Stimulated activated CD4-positive, alpha-beta T cell treated with anti-CD3 and anti-CD28 coated beads, Interleukin-1b, Interleukin-23, amount 100 ng/mL, for 48 hours (primary cell): ENCODE data around the gene HLA-F.

Experiments used
- DNase-seq: peaks from one replicate; pipeline ENCODE4 v3.0.0-alpha.2; 2020

The HLA-F gene

DNA sequence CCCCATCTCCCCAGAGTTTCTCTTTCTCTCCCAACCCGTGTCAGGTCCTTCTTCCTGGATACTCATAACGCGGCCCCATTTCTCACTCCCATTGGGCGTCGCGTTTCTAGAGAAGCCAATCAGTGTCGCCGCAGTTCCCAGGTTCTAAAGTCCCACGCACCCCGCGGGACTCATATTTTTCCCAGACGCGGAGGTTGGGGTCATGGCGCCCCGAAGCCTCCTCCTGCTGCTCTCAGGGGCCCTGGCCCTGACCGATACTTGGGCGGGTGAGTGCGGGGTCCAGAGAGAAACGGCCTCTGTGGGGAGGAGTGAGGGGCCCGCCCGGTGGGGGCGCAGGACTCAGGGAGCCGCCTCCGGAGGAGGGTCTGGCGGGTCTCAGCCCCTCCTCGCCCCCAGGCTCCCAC lies at the start of gene HLA-F:
Gene HLA-F (plus strand): TSS at position 173 of the 404 bp plus-strand sequence. CDS start 30 bp downstream, at position 203.
- DNase-seq = peak; percentile 76

DNA sequence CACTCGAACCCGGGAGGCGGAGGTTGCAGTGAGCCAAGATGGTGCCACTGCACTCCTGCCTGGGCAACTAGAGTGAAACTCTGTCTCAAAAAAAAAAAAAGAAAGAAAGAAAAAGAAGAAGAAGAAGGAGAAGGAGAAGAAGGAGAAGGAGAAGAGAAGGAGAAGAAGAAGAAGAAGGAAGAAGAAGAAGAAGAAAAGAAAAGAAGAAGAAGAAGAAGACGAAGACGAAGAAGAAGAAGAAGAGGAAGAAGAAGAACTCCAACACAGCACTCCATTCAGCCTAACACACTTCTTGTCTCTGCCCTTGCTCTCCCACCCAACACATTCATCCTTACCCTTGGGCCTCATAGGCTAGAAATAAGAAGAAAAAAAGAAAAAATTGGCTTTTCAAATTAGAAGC lies 49.2 kb upstream of the HLA-F start:
- no peak for DNase-seq

DNA sequence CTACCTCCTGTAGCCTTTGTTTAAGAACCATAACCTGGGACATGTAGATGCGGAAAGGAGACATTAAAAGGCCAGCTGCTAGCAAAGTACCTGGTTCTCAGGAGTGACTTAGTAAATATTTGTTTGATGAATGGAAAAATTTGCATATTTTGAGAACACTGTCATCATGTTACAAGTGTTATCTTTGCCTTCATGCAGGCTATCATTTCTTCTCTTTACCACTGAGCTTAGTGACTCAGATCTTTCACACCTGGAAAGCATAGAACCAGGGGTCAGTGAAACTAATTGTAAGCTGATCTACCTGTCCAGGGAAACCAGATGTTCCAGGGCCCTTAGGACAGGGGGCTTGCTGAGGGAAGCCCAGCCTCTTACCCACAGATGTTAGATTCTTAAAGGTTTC lies 47.7 kb upstream of the HLA-F start:
- no peak for DNase-seq

DNA sequence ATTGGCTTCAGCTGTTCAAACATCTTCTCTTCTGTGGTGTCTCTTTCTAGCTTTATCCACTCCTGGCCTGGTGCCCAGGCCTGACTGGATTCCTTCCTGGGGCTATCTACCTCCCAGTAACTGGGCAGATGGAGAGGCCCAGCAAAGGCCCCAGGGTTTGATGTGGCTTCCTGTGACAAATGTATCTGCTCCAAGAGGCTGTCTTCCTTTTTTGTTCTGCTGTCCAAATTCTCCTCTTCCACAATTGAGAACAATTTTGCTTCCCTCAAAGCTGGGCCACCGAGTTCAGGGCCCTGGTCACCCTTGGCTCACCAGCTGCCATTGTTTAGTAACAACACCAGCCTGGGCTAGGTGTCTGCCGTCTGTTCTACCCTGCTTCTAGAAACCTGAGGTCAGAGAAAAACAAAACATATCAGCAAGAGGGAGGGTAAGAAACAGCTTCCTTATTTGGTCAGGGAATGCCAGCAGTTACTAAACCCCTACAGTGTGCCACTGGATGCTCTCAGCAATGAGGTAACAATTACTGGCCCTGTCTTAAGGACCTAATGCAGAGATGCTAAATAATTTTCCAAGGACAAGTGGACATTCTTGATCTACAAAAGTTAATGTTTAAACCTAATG lies 46.1 kb upstream of the HLA-F start:
- no peak for DNase-seq

DNA sequence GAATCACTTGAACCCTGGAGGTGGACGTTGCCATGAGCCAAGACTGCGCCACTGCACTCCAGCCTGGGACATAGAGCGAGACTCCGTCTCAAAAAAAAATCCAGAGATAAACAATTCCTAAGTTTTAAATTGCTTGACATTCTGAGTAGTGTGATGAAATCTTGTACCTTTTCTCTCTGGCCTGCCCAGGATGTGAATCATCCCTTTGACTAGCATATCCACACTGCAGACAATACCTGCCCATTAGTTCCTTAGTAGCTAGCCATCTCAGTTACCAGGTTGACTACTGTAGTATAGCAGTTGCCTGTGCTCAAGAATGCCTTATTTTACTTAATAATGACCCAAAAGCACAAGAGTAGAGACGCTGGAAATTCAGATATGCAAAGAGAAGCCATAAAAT lies 45.1 kb upstream of the HLA-F start:
- DNase-seq = no peak

DNA sequence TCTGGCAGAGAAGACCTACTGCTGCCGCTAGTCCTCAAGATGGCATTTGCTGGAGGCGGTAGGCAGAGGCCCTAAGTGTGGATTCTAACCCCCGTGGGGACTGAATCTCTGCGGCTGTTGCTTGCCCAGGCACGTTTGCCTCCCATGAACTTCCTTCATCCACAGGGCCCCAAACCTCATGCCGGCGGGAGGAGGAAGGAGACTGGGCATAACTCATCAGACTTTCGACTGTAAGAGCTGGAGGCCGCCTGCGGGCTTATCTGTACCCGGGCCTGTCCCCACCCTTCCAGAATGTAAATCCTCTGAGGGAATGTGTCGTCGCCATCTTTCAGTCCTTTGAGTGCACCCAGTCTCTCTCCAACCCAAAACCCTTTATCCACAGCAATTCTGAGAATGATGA lies 43.3 kb upstream of the HLA-F start:
- DNase-seq = no peak

DNA sequence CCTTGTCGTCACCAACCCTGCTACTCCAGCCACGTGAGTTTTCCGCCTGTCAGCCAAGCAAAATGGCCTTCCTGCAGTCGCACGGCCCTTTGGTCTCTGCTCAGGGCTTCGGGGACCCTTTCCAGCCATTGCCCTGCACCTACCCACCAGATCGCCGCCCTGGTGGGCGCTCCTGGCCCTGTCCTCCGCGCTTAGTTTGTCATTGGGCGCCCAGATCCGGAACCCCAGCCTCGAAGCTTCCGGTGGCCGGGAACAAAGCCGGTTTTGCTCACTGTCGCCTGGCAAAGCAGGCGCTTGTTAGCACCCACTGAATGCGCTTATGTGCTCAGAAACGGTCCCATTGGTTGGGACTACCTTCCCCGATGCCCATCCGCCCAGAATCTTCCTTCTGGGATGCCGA lies 42.8 kb upstream of the HLA-F start:
- DNase-seq = no peak

DNA sequence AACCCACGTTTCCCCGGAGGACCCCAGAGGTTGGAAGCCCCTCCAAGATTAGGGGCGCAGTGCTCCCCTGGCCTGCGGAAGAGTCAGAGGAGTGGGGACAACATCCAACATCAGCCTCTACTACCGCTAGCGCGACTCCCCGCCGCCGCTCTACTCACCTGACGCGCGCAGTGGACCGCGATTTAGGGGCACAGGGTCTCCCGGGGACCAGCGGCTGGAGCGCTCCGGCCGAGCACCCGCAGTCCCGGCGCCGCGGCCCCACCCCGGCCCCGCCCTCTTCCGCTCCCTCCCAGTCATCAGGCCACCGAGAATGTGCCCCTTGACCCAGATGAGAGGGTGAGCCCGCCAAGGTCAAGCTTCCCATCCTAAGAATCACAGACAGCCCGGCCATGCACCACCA lies 42.3 kb upstream of the HLA-F start, which contains the start of gene ZFP57:
Gene ZFP57 (minus strand): TSS at position 249 of the 400 bp plus-strand sequence. CDS start 4,149 bp downstream, outside the sequence.
- DNase-seq = no peak

DNA sequence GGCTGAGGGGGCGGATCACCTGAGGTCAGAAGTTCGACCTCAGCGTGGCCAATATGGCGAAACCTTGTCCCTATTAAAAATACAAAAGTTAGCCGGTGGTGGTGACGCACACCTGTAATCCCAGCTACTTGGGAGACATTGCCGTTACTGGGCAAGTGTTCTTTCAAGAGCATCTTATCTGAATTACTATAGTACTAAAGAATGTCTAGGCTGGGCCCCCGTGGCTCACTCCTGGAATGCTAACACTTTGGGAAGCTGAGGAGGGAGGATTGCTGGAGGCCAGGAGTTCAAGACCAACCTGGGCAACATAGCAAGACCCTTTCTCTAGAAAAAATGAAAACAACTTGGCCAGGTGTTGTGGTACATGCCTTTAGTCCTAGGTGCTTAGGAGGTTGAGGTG lies 41.4 kb upstream of the HLA-F start:
- DNase-seq = no peak

DNA sequence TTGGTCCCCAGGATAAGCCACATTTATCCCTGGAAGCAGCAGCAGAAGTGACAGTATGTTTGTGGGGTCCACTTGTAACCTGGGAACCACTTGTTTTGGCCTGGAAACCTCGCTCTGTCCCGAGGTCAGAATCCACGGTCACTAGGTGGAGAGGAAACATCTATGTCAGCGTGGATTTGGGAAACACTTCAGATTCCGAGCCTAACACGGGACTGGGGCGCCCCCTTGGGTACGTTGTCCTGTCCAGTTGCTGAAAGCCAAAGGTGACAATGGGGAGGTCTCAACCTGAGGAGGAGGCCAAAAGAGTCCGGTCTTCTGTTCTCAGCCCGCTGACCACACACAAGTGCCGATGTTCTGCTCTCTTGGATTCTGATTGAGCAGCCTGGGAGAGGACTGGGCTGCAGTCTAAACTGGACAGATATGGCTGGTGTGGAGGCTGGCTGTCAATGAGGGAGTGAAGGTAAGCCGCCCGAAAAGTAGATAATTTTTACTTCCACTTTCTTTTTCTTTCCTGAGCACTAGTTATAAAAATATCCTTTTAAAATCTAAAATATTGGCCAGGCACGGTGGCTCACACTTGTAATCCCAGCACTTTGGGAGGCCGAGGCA lies 37.4 kb upstream of the HLA-F start:
- DNase-seq = no peak

DNA sequence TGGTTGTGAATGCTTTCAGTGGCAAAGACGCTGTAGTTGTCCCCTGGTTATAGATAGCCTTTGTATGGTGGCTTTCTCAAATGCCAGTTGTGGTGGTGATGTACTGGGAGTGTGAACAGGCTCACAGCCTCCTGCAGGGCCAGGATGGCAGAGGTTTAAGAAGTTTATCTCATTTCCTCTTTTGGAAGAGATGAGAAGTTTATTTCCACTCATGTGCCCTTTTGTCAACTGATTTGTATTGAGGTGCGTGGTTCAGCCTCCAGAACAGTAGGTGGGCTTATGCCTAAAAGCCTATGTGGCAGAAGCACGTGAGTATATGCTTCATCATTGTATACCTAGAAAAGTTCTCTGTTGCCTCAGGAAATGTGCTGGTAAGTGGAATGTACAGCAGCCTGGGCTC lies 28.6 kb upstream of the HLA-F start:
- DNase-seq = no peak

DNA sequence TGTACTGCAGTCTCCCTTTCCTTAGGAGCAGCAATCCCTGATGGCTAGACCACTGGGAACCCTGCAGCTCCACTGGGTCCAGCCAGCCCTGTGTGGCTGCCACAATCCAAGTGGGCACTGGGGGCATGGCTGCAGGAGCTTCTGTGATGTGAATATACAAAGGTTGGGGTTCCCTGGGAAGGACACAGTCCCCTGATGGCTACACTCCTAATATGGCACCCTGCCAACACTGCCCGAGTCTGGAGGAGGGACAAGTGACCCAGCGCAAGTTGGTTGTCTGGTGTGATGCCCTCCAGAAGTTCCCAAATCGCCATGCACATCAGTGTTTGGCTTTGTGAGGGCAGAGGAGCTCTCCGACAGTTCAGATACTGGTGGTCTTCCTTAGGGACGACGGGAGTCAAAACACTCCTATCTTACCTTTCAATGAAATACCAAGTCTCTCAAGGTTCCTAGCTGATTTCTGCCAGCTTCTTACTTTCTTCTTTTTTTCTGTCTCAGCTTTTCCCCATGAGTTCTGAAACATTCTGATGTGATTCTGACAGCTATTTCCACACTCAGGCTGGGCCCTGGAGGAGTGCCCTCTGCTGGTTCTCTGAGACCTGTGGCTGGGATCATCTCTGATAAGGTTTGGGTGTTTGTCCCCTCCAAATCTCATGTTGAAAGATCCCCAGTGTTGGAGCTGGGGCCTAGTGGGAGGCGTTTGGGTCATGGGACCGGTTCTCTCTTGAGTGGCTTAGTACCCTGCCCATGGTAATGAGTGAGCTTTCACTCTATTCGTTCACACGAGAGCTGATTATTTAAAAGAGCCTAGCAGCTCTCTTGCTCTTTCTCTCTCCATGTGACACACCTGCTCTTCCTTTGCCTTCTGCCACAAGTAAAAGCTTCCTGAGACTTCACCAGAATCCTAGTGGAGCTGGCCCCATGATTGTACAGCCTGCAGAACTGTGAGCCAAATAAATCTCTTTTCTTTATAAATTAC lies 26.8 kb upstream of the HLA-F start:
- no peak for DNase-seq

DNA sequence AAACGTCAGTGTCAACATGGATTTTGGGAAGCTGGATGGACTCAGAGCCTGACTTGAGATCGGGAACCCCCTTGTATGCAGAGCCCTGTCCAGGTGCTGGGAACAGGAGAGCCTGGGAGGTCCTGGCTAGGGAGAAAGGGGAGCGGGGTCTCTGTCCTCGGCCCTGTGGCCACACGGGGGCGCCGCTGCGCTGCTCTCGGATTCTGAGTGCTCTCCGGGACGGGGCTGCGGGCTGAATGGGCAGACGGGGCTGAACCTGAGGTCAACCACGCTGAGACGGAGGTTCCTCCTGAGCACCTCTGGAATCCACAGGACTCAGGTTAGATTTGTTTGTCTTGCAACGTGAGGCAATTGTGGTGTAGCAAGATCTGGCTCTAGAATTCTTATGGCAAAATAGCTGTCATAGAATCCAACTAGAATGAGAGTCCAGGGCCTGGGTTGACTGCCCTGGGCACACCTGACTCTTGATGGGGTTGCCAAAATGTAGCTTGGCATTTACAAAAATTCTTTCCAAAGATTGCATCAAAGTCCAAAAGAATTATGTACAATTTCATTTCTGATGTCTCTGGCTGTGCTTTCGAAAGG lies 20.6 kb upstream of the HLA-F start:
- peak; percentile 72 for DNase-seq

DNA sequence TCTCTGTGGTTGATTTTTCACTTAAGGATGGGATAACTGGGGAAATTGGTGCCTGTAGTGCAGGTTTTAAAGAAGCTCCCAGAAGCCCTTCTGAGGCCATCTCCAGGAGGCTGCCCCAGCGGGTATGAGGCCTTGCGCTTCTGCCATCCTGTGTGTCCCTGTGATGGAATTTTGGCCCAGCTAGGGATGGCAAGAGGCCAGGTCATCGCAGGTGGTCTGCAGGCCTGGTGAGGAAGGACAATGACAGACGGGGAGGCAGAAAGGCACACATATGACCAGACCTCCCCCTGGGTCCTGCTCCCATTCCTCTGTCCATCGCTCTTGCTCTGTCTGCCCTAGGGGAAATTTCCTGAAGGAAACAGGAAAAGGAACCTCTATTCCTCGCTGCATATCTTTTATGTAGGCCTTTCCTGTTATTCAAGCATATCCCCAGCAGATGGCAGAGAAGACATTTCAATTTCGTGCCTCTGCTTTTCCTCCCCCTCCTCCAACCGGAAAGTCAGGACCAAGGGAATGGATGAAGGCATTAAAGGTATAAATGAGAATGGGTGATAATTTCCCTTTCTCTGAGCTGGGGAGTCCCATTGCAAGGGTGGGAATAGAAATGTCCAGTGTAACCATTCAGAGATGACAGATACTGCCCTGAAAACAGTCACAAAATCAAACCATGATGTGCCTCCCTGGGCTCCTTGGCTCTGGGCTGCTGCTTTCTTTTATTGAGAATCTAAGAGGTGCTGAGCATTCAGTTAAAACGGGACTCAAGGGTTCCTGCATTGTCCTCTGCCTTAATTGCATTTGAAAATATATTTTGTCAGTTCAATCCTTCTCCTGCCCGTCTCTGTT lies 17.6 kb upstream of the HLA-F start:
- no peak for DNase-seq

DNA sequence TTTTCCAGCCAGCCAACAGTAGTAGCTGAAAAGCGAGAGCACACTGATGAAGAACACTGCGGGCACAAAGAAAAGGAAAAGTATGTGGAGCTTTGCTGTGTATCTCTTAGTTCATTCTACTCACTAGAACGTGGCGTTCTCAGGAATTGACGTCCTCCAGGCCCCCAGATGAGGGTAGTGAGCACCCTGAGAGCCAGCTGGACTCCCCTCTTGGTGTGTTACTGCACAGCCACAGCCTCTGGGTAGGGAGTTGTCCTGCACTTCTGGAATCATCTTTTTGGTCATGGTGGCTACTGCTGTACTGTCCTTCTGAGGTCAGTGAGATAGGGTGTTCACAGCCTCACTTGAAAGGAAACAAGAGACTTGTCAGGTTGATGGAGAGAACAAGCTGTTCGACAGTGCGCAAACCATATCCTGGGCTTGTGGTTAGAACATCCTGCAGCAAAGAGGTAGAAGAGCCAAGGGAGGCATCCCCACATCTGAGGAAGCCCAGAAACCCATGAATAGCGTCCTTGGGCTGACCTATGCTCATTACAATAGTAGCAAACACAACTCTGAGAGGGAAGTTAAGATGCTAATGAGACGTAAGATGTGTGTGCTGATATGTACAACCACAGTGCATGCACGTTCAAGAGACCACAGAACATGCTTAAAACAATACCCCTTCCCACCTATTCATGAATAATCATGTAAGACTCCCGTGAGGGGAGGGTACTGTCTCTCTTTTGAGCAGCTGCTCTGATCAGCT lies 14.6 kb upstream of the HLA-F start:
- DNase-seq = peak; percentile 47

DNA sequence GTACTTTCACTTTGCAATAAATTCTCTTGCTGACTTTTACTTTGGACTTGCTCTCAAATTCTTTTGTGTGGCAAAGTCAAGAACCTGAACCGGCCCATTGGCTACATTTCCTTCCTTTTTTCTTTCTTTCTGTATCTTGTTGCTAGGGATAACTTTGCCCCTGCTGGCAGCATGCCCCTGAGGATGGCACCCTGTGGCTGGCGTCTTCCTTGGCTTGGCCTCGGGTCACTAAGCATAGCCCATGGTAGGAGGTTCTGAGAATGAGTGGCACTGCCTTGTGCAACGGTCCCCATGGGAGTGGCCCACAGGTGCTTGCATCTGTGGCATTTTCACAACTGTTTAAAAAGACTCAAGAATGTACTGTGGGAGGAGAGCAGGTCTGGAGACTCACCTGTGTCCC lies 14.0 kb upstream of the HLA-F start:
- no peak for DNase-seq

DNA sequence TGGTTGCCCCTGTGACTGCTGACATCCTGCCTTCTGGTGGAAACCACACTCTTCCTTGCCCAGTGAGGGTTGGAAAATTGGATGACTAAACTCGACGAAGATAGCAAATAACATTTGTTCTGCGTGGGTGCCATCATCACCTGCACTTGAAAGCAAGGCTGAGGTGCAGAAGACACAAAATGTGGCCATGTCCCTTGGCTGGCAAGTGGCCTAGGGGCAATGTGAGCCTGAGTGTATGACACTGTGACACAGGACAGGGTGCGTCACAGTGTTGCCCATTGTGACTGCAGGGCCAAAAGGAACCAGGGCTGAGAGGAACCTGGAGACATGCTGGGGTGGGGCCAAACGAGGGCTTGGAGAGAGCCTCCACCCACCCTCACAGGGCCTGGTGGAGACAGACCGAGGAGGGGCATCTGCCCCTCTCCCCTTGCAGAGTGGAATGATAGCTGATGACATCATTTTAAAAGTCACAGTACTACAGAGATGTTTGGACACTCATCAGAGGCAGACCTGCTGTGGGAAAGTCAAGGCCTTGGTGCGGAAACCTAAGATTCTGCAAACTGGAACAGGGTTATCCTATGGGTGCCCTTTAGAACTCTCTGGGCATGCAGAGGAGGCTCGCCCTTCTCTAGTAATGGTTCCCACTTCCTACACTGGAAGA lies 12.8 kb upstream of the HLA-F start:
- no peak for DNase-seq

DNA sequence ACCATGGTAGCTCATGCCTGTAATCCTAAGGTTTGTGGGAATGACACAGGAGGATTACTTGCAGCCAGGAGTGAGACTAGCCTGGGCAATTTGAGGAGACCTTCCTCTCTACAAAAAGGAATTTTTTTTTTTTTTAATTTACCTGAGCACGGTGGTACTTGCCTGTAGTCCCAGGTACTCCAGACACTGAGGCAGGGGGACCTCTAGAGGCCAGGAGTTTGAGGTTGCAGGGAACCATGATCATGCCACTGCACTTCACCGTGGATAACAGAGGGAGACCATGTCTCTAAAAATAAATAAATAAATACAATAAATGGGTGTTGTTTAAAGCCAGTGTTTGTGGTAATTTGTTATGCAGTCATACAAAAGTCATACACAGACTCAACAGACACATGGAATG lies 2.4 kb upstream of the HLA-F start:
- DNase-seq = no peak

DNA sequence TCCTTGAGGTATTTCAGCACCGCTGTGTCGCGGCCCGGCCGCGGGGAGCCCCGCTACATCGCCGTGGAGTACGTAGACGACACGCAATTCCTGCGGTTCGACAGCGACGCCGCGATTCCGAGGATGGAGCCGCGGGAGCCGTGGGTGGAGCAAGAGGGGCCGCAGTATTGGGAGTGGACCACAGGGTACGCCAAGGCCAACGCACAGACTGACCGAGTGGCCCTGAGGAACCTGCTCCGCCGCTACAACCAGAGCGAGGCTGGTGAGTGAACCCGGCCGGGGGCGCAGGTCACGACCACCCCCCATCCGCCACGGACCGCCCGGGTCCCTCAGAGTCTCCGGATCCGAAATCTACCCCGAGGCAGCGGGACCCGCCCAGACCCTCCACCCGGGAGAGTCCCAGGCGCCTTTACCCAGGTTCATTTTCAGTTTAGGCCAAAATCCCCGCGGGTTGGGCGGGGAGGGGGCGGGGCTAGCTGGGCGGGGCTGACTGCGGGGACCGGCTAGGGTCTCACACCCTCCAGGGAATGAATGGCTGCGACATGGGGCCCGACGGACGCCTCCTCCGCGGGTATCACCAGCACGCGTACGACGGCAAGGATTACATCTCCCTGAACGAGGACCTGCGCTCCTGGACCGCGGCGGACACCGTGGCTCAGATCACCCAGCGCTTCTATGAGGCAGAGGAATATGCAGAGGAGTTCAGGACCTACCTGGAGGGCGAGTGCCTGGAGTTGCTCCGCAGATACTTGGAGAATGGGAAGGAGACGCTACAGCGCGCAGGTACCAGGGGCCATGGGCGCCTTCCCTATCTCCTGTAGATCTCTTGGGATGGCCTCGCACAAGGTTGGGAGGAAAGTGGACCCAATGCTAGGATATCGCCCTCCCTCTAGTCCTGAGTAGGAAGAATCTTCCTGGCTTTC lies 693 bp downstream of the HLA-F start:
- DNase-seq = peak; percentile 71
